HepG2 (cell line): ENCODE data around the gene SAA1. TPM values are rescaled to one million over a fixed set of nuclear protein-coding genes. Genes with fewer than 3 reads are reported as not detected.

Source experiments
- ATAC-seq: fragments of 200-7000 bp; cut with Tn5 transposase; 3 replicates; pipeline ENCODE4 v1.9.1; 2020; ENCODE audit warnings: mild to moderate bottlenecking, moderate library complexity
- BruUV-seq: library from RNA; stranded (reverse); fragments of 400-500 nt; replicated peaks from 2 replicates; lab custom pipeline; 2021; lab: Mats Ljungman, UMichigan
- CTCF ChIA-PET: fragments of 300-600 bp; formaldehyde crosslinking; extraction: SDS; loops from one replicate; lab custom pipeline; 2021; ENCODE audit warnings: low total read pairs, inconsistent platforms, low intra/inter-chr PET ratio; lab: Yijun Ruan, JAX
- POLR2A ChIA-PET: fragments of 350-600 bp; sonication (Branson Sonifier 250); formaldehyde crosslinking; loops from one replicate; lab custom pipeline; 2020; ENCODE audit warnings: antibody characterized with exemption, inconsistent platforms; lab: Yijun Ruan, JAX
- DNase-seq: peaks from one replicate; pipeline ENCODE4 v3.0.0-alpha.2; 2015; ENCODE audit warnings: low spot score
- FAIRE-seq: peaks from 3 replicates; lab custom pipeline; 2011; peaks lifted over from hg19 to GRCh38; lab: Jason Lieb, UNC
- H2AFZ ChIP-seq: one replicate; pipeline ENCODE4 v1.6.1; 2011; ENCODE audit warnings: low read length, inconsistent platforms
- H3K27ac ChIP-seq: fragments of 300-600 bp; 3 replicates; pipeline ENCODE4 v1.8.0; 2011; ENCODE audit warnings: mixed run types, mild to moderate bottlenecking, mixed read lengths, low read length, inconsistent platforms; ENCODE audit not compliant: insufficient read depth; ENCODE audit errors: extremely low read length
- H3K27me3 ChIP-seq, 2 experiments: fragments of 200-600 bp in 1 of 2; 2 replicates in 1 of 2; 3 replicates in 1 of 2; pipeline versions ENCODE4 v1.6.0 to v1.8.0; 2011; ENCODE audit warnings: low read length in 2 of 2, mild to moderate bottlenecking in 2 of 2, moderate library complexity in 2 of 2, inconsistent platforms in 1 of 2; ENCODE audit not compliant: insufficient read depth in 2 of 2, control insufficient read depth in 1 of 2
- H3K36me3 ChIP-seq, 2 experiments: fragments of 200-600 bp in 1 of 2; replicated peaks in 1 of 2; 2 replicates in 1 of 2; 3 replicates in 1 of 2; pipeline versions ENCODE4 v1.5.1 to v1.8.0; 2011; ENCODE audit warnings: low read length in 2 of 2, inconsistent platforms in 1 of 2; ENCODE audit not compliant: insufficient read depth in 2 of 2, control insufficient read depth in 1 of 2
- H3K4me1 ChIP-seq: 2 replicates; pipeline ENCODE4 v1.5.1; 2012; ENCODE audit warnings: low read length, inconsistent platforms; ENCODE audit not compliant: insufficient read depth
- H3K4me2 ChIP-seq: 2 replicates; pipeline ENCODE4 v1.6.0; 2011; ENCODE audit warnings: low read depth, low read length, inconsistent platforms
- H3K4me3 ChIP-seq, 3 experiments: fragments of 200-600 bp in 1 of 3; sonication (generic), shearing (Covaris generic) in 1 of 3; replicated peaks in 1 of 3; 2 replicates each; pipeline ENCODE4 v1.5.1; 2011 to 2016; ENCODE audit warnings: low read length in 3 of 3, inconsistent platforms in 2 of 3, low read depth in 2 of 3, mild to moderate bottlenecking in 2 of 3, control low read depth in 1 of 3, mixed read lengths in 1 of 3; ENCODE audit not compliant: insufficient read depth in 1 of 3
- H3K79me2 ChIP-seq: one replicate; pipeline ENCODE4 v1.6.1; 2011; ENCODE audit warnings: low read length, inconsistent platforms; ENCODE audit not compliant: insufficient read depth
- H3K9ac ChIP-seq: 2 replicates; pipeline ENCODE4 v1.6.0; 2011; ENCODE audit warnings: mild to moderate bottlenecking, low read depth, low read length, inconsistent platforms; ENCODE audit not compliant: insufficient read depth
- H3K9me3 ChIP-seq: 2 replicates; pipeline ENCODE4 v1.5.1; 2012; ENCODE audit warnings: mild to moderate bottlenecking, low read length
- H4K20me1 ChIP-seq: 2 replicates; pipeline ENCODE4 v1.6.0; 2011; ENCODE audit warnings: inconsistent platforms, mild to moderate bottlenecking, low read length, moderate library complexity; ENCODE audit not compliant: insufficient read depth
- IRX3 ChIP-seq: sonication (generic); formaldehyde crosslinking; IDR thresholded peaks from 2 replicates; pipeline ENCODE4 v1.8.1; 2023; ENCODE audit warnings: mild to moderate bottlenecking, low read depth, missing genetic modification reagents, borderline replicate concordance
- ISX ChIP-seq: sonication (generic); formaldehyde crosslinking; conservative IDR thresholded peaks from 2 replicates; pipeline ENCODE4 v1.5.0; 2020; ENCODE audit warnings: missing genetic modification reagents
- RNF2 ChIP-seq: fragments of 450-650 bp; conservative IDR thresholded peaks from 2 replicates; pipeline ENCODE4 v1.6.1; 2016; ENCODE audit warnings: low read depth
- SP5 ChIP-seq: IDR thresholded peaks from 2 replicates; pipeline ENCODE4 v1.6.1; 2016; ENCODE audit warnings: low read depth, borderline replicate concordance
- ZNF644 ChIP-seq: IDR thresholded peaks from 2 replicates; pipeline ENCODE4 v1.6.1; 2016; ENCODE audit warnings: low read depth
- ZNF749 ChIP-seq: sonication (generic); formaldehyde crosslinking; IDR thresholded peaks from 2 replicates; pipeline ENCODE4 v1.8.0; 2022; ENCODE audit warnings: mild to moderate bottlenecking, missing genetic modification reagents, moderate library complexity, borderline replicate concordance
- ZSCAN29 ChIP-seq: sonication (generic); formaldehyde crosslinking; conservative IDR thresholded peaks from 2 replicates; pipeline ENCODE4 v1.4.0; 2020; ENCODE audit warnings: mild to moderate bottlenecking, missing genetic modification reagents
- WGBS: methylation state at CpG from one replicate; pipeline ENCODE4 v1.1.6; 2017; ENCODE audit warnings: low lambda C conversion rate; 5-methylcytosine and 5-hydroxymethylcytosine counted together
- in situ Hi-C: cut with HindIII; loops from 2 replicates; pipeline ENCODE4 v1.10.0; 2017; ENCODE audit warnings: low pct_unique_long_range_greater_than_20kb; ENCODE audit not compliant: extremely low pct_ligation_motif_present
- intact Hi-C: fragments of 100-400 bp; cut with micrococcal nuclease; formaldehyde crosslinking; loops from one replicate; pipeline ENCODE4 v1.10.0; 2022; ENCODE audit not compliant: unreplicated experiment
- polyA plus RNA-seq, 8 experiments: library from polyadenylated mRNA; depleted of rRNA in 3 of 8; stranded (reverse) in 7 of 8; unstranded in 1 of 8; fragments of >200 nt; fragmentation: Illumina TruSeq in 4 of 8; extraction: Trizol in 4 of 8; gene quantifications; 2 replicates each; pipeline versions ENCODE4 v1.2.1 to v1.2.3, GENCODE V29; 2011 to 2016; ENCODE audit warnings: low read depth in 4 of 8, missing spikeins in 1 of 8, mixed read lengths in 1 of 8; ENCODE audit not compliant: insufficient read depth in 1 of 8
- total RNA-seq, 5 experiments: library from RNA; depleted of rRNA; stranded (reverse); fragments of >200 nt; fragmentation: Illumina TruSeq; extraction: Trizol; gene quantifications; 2 replicates each; pipeline ENCODE4 v1.2.3, GENCODE V29; 2016; ENCODE audit warnings: low read depth in 1 of 5
- TF ChIP-seq, protein P1 (sequence below): sonication (generic); formaldehyde crosslinking; IDR thresholded peaks from 2 replicates; pipeline ENCODE4 v1.8.0; 2022; ENCODE audit warnings: missing genetic modification reagents, mild to moderate bottlenecking, inconsistent platforms, borderline replicate concordance
- TF ChIP-seq, protein P2 (sequence below): sonication (generic); formaldehyde crosslinking; IDR thresholded peaks from 2 replicates; pipeline ENCODE4 v1.4.0; 2020; ENCODE audit warnings: mild to moderate bottlenecking, missing genetic modification reagents, borderline replicate concordance

SAA1 gene
- total and polyA plus RNA-seq, 2 of the 13 experiments (the other 11 are each of a cell fraction or from before 2014, with no cell fraction given): not detected

DNA sequence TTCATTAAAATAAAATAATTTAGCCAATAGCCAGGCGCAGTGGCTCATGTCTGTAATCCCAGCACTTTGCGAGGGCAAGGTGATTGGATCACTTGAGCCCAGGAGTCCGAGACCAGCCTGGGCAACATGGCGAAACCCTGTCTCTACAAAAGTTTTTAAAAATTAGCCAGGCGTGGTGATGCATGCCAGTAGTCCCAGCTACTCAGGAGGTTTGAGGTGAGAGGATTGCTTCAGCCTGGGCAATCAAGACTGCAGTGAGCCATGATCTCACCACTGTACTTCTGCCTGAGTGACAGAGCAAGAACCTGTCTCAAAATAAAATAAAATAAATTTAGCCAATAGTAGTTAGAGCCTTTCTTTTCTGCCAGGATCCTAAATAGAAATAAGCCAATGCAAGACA is 43.6 kb downstream of the SAA1 start:
- Histone ChIP-seq H3K79me2 (no peaks in the 10 kb centered on the region), H2AFZ (no peak overlapping the region), H3K4me1 (peaks cover 15% of the 10 kb centered on the region), H3K27me3 (no peaks in the 10 kb centered on the region), H3K4me3 (no peak overlapping the region), H3K27ac (no peak overlapping the region), H3K9ac (no peak overlapping the region), H3K4me2 (no peak overlapping the region), H3K9me3 (no peaks in the 10 kb centered on the region), H4K20me1 (no peaks in the 10 kb centered on the region), H3K36me3 (peaks cover 3 to 52% of the 10 kb centered on the region in 2 experiments)
- DNase-seq (no peak), ATAC-seq (no peak), FAIRE-seq (no peak)
- ChIA-PET POLR2A (no interaction called here), CTCF (no interaction called here)
- TF ChIP-seq, protein P1, sequence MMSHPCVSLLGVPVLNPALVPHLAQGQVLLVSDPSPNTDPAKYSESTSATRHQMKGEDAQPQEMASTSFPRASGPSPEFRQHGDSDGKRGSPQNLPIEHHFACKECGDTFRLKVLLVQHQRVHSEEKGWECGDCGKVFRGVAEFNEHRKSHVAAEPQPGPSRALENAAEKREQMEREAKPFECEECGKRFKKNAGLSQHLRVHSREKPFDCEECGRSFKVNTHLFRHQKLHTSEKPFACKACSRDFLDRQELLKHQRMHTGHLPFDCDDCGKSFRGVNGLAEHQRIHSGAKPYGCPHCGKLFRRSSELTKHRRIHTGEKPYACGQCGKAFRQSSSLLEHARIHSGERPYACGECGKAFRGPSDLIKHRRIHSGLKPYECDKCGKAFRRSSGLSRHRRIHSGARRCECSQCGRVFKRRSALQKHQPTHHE: no peak
- TF ChIP-seq IRX3: no peak
- TF ChIP-seq ZNF749 (CRISPR knock-in tag): no peak
- no peak for TF ChIP-seq RNF2
- TF ChIP-seq ISX (CRISPR knock-in tag): no peak
- TF ChIP-seq SP5 (CRISPR knock-in tag): no peak
- WGBS: 90% methylated on average over 5 of the region's 5 CpGs
- in situ Hi-C loops: no loop called here
- no TSS peak for BruUV-seq
- intact Hi-C loops: no loop called here

DNA sequence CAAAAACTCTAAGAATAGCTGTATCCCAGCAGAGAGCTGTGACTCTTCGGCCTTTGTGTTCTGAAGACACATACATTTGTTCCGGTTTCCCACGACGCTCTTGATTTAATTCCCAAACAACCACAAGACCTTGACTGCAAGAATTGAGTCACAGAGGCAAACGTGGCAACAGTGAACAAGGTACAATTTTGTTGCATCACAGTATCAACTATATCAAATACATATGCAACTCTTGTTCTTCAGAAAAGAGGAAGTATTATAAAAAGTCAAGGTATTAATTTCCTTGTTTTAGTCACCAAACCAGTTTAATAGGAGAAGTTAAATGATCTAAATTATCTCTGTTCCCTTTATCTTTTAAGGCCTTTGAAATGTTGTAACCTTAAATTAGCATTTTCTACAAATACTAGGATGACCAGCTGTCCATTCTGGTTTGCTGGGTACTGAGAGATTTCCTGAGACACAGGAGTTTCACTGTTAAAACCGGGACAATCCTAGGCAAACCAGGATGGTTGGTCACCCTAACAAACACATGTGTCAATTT is 44.8 kb downstream of the SAA1 start:
- Histone ChIP-seq H4K20me1 (no peaks in the 10 kb centered on the region), H3K27me3 (no peaks in the 10 kb centered on the region), H3K36me3 (peaks cover 3 to 45% of the 10 kb centered on the region in 2 experiments; a peak in 4 of 5 replicates), H3K4me2 (no peak overlapping the region), H3K27ac (no peak overlapping the region), H3K79me2 (peaks cover 3% of the 10 kb centered on the region), H2AFZ (no peak overlapping the region), H3K4me3 (no peak overlapping the region), H3K9me3 (no peaks in the 10 kb centered on the region), H3K9ac (no peak overlapping the region), H3K4me1 (0 out of 2 replicates have a peak, but pooled peaks cover 8% of the 10 kb centered on the region)
- intact Hi-C loops (no loop called here), in situ Hi-C loops (no loop called here)
- DNase-seq: no peak
- no peak for FAIRE-seq
- POLR2A ChIA-PET: interaction anchor here (1.4 kb wide), 1 partner anchor 11 kb away, joined by 3 read pairs; the partner anchor contains the start of gene HPS5
- 80% methylated on average over 6 of the region's 6 CpGs for WGBS
- BruUV-seq: no TSS peak
- CTCF ChIA-PET: no interaction called here
- ATAC-seq: no peak
- TF ChIP-seq ZSCAN29 (no peak), ZNF644 (CRISPR knock-in tag) (no peak)
- TF ChIP-seq, protein P2, sequence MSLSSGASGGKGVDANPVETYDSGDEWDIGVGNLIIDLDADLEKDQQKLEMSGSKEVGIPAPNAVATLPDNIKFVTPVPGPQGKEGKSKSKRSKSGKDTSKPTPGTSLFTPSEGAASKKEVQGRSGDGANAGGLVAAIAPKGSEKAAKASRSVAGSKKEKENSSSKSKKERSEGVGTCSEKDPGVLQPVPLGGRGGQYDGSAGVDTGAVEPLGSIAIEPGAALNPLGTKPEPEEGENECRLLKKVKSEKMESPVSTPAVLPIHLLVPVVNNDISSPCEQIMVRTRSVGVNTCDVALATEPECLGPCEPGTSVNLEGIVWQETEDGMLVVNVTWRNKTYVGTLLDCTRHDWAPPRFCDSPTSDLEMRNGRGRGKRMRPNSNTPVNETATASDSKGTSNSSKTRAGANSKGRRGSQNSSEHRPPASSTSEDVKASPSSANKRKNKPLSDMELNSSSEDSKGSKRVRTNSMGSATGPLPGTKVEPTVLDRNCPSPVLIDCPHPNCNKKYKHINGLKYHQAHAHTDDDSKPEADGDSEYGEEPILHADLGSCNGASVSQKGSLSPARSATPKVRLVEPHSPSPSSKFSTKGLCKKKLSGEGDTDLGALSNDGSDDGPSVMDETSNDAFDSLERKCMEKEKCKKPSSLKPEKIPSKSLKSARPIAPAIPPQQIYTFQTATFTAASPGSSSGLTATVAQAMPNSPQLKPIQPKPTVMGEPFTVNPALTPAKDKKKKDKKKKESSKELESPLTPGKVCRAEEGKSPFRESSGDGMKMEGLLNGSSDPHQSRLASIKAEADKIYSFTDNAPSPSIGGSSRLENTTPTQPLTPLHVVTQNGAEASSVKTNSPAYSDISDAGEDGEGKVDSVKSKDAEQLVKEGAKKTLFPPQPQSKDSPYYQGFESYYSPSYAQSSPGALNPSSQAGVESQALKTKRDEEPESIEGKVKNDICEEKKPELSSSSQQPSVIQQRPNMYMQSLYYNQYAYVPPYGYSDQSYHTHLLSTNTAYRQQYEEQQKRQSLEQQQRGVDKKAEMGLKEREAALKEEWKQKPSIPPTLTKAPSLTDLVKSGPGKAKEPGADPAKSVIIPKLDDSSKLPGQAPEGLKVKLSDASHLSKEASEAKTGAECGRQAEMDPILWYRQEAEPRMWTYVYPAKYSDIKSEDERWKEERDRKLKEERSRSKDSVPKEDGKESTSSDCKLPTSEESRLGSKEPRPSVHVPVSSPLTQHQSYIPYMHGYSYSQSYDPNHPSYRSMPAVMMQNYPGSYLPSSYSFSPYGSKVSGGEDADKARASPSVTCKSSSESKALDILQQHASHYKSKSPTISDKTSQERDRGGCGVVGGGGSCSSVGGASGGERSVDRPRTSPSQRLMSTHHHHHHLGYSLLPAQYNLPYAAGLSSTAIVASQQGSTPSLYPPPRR (CRISPR knock-in tag): no peak
